ENCODE results near the gene FEM1C.

DNA sequence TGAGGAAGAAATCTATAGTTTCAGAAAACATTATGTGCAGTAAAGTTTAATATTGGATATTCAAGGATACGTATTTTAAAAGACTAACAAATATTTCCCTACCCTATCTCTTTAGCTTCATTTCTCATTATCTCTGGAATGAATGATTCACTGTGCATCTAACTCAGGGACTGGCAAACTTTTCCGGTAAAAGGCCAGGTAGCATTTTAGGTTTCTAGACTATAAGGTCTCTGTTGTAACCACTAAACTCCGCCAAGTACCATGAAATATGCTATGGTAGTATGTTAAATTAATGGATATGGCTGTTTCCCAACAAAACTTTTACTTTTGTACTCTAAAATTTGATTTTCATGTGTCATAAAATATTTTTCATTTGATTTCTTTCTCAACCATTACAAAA lies 13.2 kb downstream of the FEM1C start:
- no peak for TF ChIP-seq POLR2A (IDR thresholded peaks at IDR 0.05)
- no peak for TF ChIP-seq CTCF (IDR thresholded peaks at IDR 0.05)
